Anterior cingulate cortex (tissue), 58 donors: ENCODE measurements around the gene LRRC7.

Experiments
- DNase-seq, 58 donors: peaks; one replicate each; lab custom pipeline; 2025; lab: John Stamatoyannopoulos, UW

LRRC7 gene

DNA sequence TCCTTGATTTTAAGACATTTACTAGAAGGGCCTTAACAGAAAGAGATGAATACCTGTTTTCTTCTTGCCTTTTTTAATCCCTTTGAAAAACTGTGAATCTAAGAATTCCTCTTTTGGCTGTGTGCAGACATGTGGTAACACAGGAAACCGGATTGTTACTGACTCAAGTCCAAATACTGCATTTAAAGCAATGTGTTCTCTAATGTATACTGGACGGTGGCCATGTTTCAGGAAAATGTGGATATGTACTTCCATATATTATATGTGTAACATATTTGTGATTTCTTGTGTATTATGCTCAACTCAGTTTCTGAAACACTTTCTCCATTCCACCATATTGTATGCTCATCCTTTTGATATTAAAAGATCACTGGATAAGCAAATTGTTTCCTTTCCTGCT lies 185.1 kb downstream of the LRRC7 start:
- DNase-seq: peak in 1 of 58 donors; percentile 22

DNA sequence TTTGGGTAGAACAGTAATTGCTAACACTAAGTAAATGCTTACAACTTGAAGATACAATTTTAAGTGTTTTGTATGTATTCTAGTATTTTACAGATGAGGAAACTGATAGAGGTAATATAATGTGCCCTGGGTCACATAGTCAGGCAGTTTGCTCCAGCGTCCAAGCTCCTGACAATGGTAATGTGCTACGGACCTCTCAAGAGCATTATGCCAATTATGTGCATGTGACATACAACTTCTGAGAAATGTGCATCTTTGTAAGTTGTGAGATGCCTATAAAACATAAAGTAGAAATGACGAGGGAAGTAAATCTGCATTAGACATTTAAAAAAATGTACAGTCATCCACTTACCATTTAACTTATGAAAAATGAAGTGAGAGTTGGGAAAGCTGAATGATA lies 186.8 kb downstream of the LRRC7 start:
- no peak for DNase-seq

DNA sequence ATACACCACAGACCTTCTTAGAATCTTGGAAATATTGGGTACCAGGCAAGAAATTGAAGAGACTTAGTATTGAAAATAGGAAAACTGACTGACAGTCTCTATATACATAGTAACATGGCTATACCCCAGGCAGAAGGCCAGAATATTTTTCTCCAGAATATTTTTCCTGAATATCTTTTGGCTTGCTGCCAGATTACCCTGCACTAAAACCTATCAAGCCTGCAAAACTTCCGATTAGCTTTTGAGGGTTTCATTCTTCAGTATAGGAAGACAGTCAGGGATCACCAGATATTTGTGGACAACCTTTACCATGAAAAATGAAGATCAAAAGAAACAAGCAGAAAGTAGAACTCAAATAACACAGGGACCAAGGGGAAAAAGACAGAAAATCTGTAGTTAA lies 187.9 kb downstream of the LRRC7 start:
- no peak for DNase-seq

DNA sequence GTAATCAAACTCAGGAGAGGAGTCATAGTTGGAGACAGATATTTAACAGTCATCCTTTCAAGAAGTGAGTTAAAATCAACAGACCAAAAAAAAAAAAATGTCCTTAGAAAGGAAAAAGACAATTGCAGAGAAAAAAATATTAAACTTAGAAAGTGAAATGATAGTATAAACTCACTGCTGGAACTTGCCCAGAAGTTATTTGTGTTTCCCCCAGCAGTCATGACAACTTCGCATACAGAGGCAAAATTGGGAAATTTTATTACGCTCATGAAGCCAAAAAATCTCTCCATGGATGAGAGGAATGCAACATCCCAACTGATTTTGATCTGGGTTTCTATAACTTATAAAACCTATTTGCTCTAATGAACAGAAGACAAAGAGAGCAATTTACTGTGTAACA lies 198.2 kb downstream of the LRRC7 start:
- no peak for DNase-seq

DNA sequence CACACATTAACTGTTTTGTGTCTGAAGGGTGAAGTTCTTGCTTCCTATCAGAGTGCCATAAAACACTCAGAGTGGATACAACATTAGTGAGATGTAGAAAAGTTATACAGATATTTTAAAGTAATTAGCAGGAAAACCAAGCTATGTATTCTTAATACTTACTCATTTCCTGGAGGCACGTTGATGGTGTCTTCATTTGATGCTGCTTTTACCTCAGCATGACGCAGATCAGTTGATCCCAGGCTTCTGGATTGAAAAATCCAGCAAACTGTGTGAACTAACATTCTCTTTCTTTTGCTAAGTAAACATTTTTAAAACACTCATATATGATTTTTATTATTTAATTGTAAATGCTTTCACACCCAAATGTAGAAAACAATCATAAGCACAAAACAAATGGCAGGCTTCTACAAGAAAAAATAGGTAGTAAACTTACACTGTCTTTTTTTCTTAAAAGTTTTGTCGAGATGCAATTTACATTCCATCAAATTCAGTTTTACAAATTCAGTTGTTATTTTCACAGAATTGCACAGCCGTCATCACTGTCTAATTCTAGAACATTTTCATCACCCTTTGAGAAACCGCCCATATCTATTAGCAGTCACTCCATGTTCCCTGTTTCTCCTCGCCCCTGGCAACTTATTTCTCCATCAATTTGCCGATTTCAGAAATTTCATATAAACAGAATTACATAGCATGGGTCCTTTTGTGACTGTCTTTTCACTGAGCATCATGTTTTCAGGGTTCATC lies 198.9 kb downstream of the LRRC7 start:
- DNase-seq: no peak

DNA sequence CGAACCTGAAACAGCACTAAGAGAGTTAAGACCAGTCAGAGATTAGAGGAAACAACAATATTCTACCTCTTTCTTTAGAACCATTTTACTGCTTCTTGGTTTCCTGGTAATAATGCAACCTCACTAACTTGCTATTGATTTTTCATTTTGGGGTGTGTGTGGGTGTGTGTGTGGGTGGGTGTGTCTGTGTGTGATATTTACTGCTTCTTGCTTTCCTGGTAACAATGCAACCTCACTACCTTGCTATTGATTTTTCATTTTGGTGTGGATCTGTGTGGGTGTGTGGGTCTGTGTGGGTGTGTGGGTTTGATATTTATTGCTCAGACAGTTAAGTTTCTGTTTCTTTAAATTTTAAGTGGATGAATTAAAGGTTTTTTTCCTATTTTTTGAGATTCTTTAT lies 208.8 kb downstream of the LRRC7 start:
- no peak for DNase-seq

DNA sequence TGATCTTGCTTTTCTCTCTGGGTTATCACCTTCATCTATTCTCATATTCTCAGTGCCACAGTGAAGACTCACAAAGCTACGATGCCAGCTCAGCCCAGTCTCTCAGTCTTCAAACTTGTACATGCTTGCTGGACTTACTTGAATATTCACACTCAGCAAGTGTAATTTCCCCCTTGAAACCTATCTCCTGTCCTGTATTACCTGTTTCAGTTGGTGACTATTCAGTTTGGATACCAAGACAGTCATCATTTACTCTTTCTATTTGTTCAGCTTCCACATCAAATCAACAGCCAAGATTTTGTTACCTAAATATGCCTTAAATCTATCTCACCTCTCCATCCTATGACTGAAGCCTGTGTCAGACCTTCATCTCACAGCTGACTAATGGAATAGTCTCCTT lies 209.7 kb downstream of the LRRC7 start:
- DNase-seq: no peak

DNA sequence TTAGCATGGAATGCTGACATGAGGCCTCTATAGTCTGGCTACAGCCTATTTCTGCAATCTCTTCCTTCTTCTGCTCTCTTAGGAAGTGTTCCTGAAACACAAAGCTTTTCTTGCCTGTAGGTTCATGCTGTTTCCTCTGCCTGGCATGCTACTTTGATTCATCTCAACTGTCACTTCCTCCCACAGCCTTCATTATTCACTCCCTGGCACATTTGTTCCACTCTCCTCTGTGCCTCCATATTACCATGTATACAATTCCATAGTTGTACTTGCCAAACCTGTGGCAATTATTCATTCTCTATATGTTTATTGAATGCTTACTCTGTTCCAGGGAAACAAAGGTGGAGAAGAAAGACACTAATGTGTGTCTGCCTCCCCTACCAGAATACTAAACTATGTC lies 210.2 kb downstream of the LRRC7 start:
- peak in 1 of 58 donors; percentile 24 for DNase-seq

DNA sequence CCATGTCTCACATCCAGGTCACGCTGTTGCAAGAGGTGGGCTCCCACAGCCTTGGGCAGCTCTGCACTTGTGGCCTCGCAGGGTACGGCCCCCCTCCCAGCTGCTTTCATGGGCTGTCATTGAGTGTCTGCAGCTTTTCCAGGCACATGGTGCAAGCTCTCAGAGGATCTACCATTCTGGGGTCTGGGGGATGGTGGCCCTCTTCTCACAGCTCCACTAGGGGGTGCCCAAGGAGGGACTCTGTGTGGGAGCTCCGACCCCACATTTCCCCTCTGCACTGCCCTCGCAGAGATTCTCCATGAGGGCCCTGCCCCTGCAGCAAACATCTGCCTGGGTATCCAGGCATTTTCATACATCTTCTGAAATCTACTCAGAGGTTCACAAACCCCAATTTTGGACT lies 219.4 kb downstream of the LRRC7 start:
- DNase-seq: no peak

DNA sequence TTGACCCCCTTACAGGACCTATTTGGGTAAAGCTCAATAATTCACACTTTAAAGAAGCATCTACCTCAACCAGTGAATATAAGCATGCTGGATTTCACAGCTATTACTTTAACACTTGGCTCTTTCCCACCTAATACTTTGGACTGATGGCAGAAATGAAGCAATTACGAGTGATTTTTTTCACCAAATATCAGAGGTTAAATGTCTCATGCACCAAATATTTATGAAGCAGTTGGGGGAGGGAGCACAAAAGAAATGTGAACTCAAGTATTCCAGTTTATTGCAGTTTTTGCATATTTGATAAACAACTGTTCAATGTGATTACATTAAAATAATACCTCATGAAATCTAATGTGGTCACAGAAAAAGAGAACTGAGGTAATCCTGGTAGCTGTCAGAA lies 223.6 kb downstream of the LRRC7 start:
- DNase-seq: no peak

DNA sequence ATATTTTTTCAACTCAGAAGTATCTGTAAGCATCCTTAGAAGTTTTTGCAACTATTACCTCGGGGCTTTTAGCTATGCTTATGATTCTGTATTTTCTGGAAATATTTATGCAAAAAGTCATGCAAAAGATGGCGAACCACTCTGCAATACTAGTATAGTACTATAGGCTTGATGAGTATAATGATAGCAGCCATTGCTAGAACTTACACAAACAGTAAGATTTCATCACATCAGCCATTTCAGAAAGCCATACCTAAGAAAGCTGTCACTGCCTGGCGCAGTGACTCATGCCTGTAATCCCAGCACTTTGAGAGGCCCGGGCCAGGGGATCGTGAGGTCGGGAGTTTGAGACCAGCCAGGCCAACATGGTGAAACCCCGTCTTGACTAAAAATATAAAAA lies 227.1 kb downstream of the LRRC7 start:
- DNase-seq: no peak

DNA sequence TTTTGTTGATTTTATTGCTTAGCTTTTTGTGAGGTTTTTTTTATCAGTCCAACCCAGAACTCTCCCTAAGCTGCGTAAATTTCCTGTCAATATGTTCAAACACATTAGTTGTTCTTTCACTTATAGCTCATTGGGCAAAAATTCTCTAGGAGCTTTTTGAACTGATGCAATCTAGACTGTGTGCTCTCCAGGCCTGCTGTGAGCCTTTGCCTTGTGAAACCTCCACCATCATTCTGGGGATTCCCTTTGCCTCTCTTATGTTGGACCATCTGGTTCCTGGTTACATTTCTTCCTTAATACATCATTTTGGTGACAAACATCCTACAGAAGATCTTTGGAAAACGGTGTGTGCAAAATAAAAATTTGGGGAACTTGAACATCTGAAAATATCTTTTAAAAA lies 247.2 kb downstream of the LRRC7 start:
- no peak for DNase-seq

DNA sequence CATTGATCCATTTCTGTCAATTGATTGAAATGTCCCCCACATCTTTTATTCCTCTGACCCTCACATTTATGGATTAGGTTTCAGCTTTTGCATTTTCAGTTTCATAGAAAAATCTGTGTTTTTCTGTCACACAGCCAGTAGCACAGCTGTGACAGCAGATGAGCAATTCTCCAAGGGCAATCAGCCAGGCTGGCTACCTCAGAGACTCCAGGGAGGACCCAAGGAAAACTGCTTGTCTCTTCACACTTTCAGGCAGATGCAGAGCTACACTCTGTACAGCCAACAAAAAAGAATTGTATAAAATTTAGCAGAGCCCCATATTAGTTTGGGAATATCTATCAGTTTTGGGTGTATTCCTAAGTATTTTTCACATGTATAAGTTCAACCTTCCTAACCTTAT lies 257.2 kb downstream of the LRRC7 start:
- DNase-seq: peak in 31 of 58 donors; percentile 1 to 47 (median 7)

DNA sequence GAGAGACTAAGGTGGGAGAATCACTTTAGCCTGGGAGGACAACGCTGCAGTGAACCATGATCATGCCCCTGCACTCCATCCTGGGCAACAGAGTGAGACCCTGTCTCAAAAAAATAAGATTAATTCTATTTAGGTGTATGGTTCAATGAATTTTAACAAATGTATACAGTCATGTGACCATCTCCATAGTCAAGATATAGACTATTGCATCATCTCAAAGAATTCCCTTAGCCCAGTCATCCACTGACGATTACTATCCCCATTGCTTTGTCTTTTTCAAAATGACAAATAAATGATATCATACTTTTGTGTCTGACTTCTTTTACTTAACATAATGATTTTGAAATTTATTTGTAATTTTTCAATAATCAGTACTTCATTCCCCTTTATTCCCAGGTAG lies 260.0 kb downstream of the LRRC7 start:
- no peak for DNase-seq

DNA sequence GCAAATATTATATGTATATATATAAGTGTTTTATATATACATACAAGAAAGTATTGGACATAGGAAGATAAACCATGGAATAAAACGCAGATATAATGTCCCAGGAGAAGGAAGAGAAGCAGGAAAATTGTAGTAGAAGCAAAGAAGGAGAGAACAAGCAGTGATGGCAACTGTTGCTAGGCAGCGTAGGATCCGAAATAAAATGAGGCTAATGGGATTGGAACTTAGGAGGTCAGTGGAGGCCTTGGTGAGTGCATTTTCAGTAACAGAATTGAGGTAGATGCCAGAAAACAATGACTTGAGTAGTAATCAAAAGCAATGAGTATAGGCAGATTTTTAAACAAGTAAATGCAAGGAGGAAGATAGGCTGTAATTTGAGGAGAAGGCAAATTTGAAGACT lies 265.8 kb downstream of the LRRC7 start:
- no peak for DNase-seq

DNA sequence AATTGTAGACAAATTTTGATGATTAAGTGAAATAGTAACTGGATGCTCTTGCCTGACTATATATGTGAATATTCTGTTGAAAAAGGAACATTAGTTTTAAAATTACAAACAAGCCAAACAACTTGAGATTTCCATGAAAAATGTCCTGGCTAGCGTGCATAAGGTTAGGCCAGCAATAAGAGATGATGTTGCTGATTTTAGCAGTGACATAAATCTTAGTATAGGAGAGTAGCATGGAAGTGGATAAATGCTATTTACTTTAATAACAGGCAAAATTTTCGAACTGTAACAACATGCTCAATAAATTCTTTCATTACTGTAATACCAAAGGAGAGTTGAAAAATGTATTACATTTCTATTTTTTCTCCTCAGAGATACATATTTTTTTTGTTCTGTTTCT lies 266.6 kb downstream of the LRRC7 start:
- no peak for DNase-seq

DNA sequence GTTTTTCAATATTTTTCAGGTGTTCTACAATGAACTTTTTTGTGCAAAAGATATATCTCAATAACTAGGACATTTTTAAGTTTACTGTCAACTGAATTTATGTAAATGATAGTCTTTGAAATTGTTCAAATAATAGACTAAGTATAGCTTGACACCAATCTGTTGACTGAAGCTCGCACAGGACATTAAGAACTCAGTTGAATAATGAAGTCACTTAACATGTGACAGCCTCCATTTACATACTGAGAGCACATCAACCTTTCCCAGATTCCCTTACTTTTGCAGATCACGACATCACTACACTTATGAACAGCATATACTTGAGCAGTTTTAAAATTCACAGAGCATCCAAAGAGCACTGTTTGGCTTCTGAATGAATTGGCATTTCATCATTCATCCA lies 268.2 kb downstream of the LRRC7 start:
- DNase-seq: no peak

DNA sequence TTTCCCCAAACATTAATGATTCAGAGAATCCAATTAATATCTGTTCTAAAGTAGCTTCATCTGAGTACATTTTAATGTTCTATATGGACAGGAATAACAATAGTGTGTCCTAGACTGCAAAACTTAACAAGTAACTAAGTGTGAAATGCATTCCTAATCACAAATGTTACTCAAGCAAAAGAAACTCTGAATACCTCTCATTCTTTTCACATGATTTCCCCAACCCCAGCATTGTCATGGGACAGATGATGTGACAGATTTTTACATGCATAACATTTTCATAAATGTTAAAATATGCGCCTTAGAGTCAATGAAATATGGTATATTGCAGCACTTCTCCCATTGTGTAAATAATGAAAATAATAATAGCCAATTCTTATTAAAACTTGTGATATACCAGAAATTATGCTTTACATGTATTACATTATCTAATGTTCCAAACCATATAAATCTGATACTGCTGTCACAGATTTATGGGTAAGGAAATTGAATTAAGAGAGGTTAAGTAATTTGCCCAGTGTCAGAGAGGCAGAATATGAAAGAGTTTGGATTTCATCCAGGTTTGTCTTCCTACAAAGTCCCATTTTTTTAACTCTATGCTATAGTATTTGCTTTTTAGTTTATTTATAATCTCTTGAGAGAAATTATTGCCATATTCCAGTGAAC lies 269.4 kb downstream of the LRRC7 start:
- DNase-seq: no peak

DNA sequence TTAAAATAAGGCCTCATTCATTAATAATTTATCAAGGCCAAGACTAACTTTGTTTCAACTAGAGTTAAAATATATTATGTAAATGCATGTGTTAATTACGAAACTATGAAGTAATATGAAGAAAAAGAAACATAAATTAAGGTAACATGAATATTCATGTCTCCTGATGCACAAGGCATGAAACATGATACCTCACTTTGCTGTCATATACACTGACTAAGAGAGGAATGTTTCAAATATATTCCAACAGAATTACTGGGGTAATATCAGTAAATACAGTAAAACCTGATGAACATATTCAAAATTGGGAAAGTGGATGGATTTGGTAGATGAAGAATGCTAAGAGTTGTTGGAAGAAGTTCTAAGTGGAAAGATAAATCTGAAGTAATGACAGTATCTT lies 274.6 kb downstream of the LRRC7 start:
- no peak for DNase-seq

DNA sequence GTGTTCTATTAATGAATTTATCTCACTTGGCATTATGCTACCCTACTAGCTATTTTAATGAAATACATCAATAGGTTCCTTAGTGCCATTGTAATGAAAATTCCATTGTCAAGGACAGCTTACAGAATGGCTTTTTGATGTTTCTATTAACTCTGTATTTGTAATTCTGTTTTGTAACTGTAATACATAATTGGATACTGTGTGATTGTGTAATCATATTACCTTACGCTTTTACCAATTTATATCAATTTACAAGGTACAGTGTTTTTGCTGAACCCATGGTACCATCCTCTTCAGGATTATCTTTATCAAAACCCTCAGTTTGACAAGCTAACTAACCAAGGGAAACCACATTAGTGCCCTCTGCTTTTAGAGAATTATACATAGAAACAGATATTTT lies 277.9 kb downstream of the LRRC7 start:
- DNase-seq: no peak

DNA sequence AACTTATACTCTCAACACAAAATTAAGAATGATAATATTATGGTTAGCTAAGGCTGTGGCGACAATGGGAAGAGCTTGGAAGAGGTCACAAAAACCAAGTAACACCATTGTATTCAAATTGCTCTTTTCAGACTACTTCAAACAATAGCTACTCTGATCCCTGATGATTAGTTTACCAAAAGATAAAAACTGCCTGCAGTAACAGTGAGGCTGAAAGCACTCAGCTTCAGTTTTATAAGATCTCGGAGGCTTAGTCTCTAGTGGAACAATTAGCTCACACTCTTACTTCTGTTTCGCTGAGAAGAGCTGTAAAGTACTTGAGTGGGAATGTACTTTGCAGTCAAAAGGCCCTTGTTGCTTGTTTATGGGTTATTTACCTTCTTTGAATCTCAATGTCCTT lies 278.5 kb downstream of the LRRC7 start:
- DNase-seq: peak in 2 of 58 donors; percentile 1 to 43

DNA sequence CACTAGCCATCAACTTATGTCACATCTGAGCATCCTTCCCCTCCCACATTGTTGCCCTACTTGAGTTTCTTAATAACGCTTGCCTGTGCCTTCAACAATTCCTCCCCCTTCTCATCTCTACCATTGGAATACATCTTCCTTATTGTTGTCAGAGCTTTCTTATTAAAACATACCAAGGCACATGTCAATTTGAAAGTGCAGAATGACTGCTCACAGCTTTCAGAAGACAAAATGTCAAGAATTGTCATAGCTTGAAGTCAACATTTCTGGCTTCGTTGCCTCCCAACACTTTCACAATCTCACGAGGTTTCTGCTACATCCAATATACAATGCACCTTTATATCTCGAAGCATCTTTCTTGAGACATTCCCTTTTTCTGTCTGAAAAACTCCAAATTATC lies 279.9 kb downstream of the LRRC7 start:
- no peak for DNase-seq
